ENCODE measurements around the gene ZNF445.
"Not testable (repeated sequence)": the region's sequence is repeated elsewhere in the genome, so short reads cannot be mapped to it uniquely, and the experiment has no call there.

ZNF445 gene

DNA sequence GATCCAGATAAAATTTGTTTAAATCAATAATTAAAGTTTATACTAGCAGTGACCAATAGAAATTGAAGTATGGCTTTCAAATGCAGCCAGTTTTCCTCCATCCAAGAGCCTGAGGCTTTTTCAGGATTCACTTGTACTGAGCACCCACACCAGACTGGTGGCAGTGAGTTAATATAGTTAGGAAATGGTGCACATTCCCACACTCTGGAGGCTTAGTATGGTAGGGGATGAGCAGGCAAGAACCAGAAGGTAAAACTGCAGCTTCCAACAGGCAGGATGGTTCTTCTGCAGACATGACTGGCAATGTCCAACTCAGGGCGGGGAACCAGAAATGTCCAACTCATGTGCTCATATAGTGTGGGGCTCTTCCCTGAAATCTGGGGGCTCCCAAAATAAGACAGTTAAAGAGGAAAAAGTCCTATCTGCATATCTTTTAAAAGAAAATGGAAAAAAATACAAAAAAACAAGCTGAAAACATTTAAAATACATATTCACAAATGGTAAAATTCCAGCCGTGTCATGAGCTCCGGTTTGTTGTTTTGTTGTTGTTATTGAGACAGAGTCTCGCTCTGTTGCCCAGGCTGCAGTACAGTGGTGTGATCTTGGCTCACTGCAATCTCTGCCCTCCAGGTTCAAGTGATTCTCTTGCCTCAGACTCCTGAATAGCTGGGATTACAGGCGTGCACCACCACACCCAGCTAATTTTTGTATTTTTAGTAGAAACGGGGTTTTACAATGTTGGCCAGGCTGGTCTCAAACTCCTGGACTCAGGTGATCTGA, 18.4 kb upstream of the ZNF445 start:
- no peak overlapping the region for H3K27ac ChIP-seq
- TF ChIP-seq FOXP2 (optimal IDR thresholded peaks at IDR 0.05; ENCODE audit: control extremely low read depth, extremely low read length, insufficient read depth) (no peak), POLR2AphosphoS5 (IDR thresholded peaks at IDR 0.05; ENCODE audit: borderline replicate concordance, low read depth, low read length) (no peak), EZH2 (IDR thresholded peaks at IDR 0.05) (no peak)
- H3K36me3 ChIP-seq (ENCODE audit: insufficient read depth, low read length) = peaks cover 15% of the 10 kb centered on the region; the same call in 1 of the 2 replicates
- no peak for DNase-seq (ENCODE audit: low read depth, low spot score)
- H3K4me3 ChIP-seq = no peak overlapping the region
- no peak overlapping the region for H3K9ac ChIP-seq (ENCODE audit: insufficient read length)
- H3K9me3 ChIP-seq (ENCODE audit: low read depth, low read length) = no peaks in the 10 kb centered on the region; the same call in 1 of the 2 replicates

DNA sequence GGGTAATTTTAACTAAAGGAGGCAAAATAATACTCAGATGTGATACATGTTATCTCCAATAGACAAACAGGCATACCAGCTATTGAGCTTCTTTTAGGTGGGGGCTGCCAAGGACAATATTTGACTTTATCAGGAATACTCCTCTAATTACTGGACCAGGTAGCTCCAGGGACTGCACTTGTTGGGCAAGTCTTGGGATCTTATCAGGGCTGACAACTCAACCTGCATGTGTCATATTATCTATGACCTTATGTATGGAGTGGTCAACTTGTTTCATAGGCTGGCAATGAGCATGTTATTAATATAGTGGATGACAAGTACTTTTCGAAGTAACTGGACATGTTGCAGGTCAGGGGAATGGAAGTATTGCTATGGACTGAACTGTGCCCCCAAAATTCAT, 15.0 kb upstream of the ZNF445 start:
- TF ChIP-seq EZH2 (IDR thresholded peaks at IDR 0.05) (no peak), FOXP2 (optimal IDR thresholded peaks at IDR 0.05; ENCODE audit: control extremely low read depth, extremely low read length, insufficient read depth) (no peak), POLR2AphosphoS5 (IDR thresholded peaks at IDR 0.05; ENCODE audit: borderline replicate concordance, low read depth, low read length) (no peak)
- Histone ChIP-seq H3K36me3 (ENCODE audit: insufficient read depth, low read length) (peaks cover under 1% of the 10 kb centered on the region; the same call in 1 of the 2 replicates), H3K9ac (ENCODE audit: insufficient read length) (no peak overlapping the region), H3K4me3 (no peak overlapping the region), H3K27ac (no peak overlapping the region), H3K9me3 (ENCODE audit: low read depth, low read length) (no peaks in the 10 kb centered on the region)
- DNase-seq (ENCODE audit: low read depth, low spot score) = no peak

DNA sequence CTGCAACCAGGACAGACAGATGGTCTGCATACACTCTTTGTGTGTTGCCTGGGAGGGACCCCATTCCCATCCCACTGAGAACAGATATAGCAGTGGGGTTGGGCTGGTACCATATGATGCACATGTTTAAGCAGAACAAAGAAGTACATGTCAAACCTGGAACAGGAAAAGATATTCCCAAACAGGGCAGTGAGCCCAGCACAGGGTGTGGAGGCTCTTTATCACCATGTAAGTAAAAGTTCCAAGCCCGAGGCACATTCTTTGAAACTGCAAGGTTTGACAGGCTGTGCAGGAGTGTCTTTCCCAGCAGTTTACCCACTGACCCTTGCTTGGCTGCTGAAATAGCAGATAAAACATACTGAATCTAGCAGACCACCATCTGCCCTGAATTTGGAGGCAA, 5.3 kb upstream of the ZNF445 start:
- Histone ChIP-seq H3K27ac (no peak overlapping the region), H3K4me3 (no peak overlapping the region), H3K9me3 (ENCODE audit: low read depth, low read length) (no peaks in the 10 kb centered on the region), H3K36me3 (ENCODE audit: insufficient read depth, low read length) (no peaks in the 10 kb centered on the region), H3K9ac (ENCODE audit: insufficient read length) (no peak overlapping the region)
- no peak for DNase-seq (ENCODE audit: low read depth, low spot score)
- no peak for TF ChIP-seq EZH2 (IDR thresholded peaks at IDR 0.05)
- TF ChIP-seq FOXP2 (optimal IDR thresholded peaks at IDR 0.05; ENCODE audit: control extremely low read depth, extremely low read length, insufficient read depth) = no peak
- no peak for TF ChIP-seq POLR2AphosphoS5 (IDR thresholded peaks at IDR 0.05; ENCODE audit: borderline replicate concordance, low read depth, low read length)

GRCh38 chr3:44478606-44479094, 1.2 kb upstream of the ZNF445 start:
- TF ChIP-seq EZH2 (IDR thresholded peaks at IDR 0.05) (no peak), FOXP2 (optimal IDR thresholded peaks at IDR 0.05; ENCODE audit: control extremely low read depth, extremely low read length, insufficient read depth) (no peak), POLR2AphosphoS5 (IDR thresholded peaks at IDR 0.05; ENCODE audit: borderline replicate concordance, low read depth, low read length) (no peak)
- Histone ChIP-seq H3K27ac (no peak overlapping the region), H3K36me3 (ENCODE audit: insufficient read depth, low read length) (no peaks in the 10 kb centered on the region), H3K4me3 (no peak overlapping the region), H3K9me3 (ENCODE audit: low read depth, low read length) (no peaks in the 10 kb centered on the region), H3K9ac (ENCODE audit: insufficient read length) (no peak overlapping the region)
- no peak for DNase-seq (ENCODE audit: low read depth, low spot score)

DNA sequence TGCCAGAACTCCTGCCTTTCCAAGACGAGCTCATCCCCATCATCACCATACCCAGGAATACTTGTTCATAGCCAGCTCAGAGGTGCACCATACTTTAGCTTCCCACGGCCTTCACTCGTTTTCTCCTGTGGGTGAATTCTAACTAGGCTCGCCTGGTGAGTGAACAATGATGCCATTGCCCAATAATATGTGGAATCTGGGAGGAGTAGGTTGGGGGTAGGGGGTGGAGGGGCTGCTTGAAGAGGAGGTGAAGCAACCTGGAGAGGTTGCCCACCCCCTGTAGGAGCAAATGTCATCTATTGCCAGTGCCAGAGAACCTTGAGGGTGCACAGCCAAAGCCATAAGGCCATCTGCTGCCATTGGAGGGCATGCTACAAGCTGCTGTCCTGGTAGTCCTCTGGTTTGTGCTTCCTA, 592 bp upstream of the ZNF445 start:
- Histone ChIP-seq H3K9ac (ENCODE audit: insufficient read length) (peak overlapping the region; percentile 75), H3K36me3 (ENCODE audit: insufficient read depth, low read length) (no peaks in the 10 kb centered on the region), H3K27ac (no peak overlapping the region), H3K9me3 (ENCODE audit: low read depth, low read length) (no peaks in the 10 kb centered on the region), H3K4me3 (peak overlapping the region; percentile 85)
- TF ChIP-seq POLR2AphosphoS5 (IDR thresholded peaks at IDR 0.05; ENCODE audit: borderline replicate concordance, low read depth, low read length) = no peak
- TF ChIP-seq EZH2 (IDR thresholded peaks at IDR 0.05) = no peak
- no peak for TF ChIP-seq FOXP2 (optimal IDR thresholded peaks at IDR 0.05; ENCODE audit: control extremely low read depth, extremely low read length, insufficient read depth)
- no peak for DNase-seq (ENCODE audit: low read depth, low spot score)

GRCh38 chr3:44476963-44477311, 533 bp downstream of the ZNF445 start:
- Histone ChIP-seq H3K36me3 (ENCODE audit: insufficient read depth, low read length) (no peaks in the 10 kb centered on the region), H3K4me3 (peak overlapping the region; percentile 85), H3K9me3 (ENCODE audit: low read depth, low read length) (no peaks in the 10 kb centered on the region), H3K9ac (ENCODE audit: insufficient read length) (peak overlapping the region; percentile 75), H3K27ac (peak overlapping the region; percentile 79; the same call in 1 of the 2 replicates)
- no peak for DNase-seq (ENCODE audit: low read depth, low spot score)
- no peak for TF ChIP-seq FOXP2 (optimal IDR thresholded peaks at IDR 0.05; ENCODE audit: control extremely low read depth, extremely low read length, insufficient read depth)
- no peak for TF ChIP-seq POLR2AphosphoS5 (IDR thresholded peaks at IDR 0.05; ENCODE audit: borderline replicate concordance, low read depth, low read length)
- no peak for TF ChIP-seq EZH2 (IDR thresholded peaks at IDR 0.05)

- peak overlapping the region; percentile 85 for H3K4me3 ChIP-seq
Observed at GRCh38 chr3:44476181-44476611, 1.3 kb downstream of the ZNF445 start.

DNA sequence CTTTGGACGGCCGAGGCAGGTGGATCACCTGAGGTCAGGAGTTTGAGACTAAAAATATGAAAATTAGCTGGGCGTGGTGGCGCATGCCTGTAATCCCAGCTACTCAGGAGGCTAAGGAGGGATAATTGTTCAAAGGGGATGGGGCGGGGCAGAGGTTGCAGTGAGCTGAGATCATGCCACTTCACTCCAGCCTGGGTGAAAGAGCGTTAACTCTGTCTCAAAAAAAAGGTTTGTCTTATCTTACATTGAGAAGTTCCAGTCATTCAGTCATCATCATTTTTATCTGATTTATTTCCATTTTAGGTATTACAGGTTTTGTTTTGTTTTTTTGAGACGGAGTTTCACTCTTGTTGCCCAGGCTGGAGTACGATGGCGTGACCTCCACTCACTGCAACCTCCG, 2.6 kb downstream of the ZNF445 start:
- H3K36me3 ChIP-seq (ENCODE audit: insufficient read depth, low read length); H3K9me3 ChIP-seq (ENCODE audit: low read depth, low read length); DNase-seq (ENCODE audit: low read depth, low spot score); H3K4me3 ChIP-seq; H3K27ac ChIP-seq; H3K9ac ChIP-seq (ENCODE audit: insufficient read length): not testable (repeated sequence)

More at GRCh38 chr3:44476181-44476611, 1.3 kb downstream of the ZNF445 start:
- H3K9me3 ChIP-seq (ENCODE audit: low read depth, low read length) = no peaks in the 10 kb centered on the region
- no peaks in the 10 kb centered on the region; the same call in 1 of the 2 replicates for H3K36me3 ChIP-seq (ENCODE audit: insufficient read depth, low read length)
- TF ChIP-seq POLR2AphosphoS5 (IDR thresholded peaks at IDR 0.05; ENCODE audit: borderline replicate concordance, low read depth, low read length) (no peak; the same call in 1 of the 2 replicates), FOXP2 (optimal IDR thresholded peaks at IDR 0.05; ENCODE audit: control extremely low read depth, extremely low read length, insufficient read depth) (no peak), EZH2 (IDR thresholded peaks at IDR 0.05) (no peak)
- peak; percentile 48 for DNase-seq (ENCODE audit: low read depth, low spot score)
- H3K9ac ChIP-seq (ENCODE audit: insufficient read length) = peak overlapping the region; percentile 75
- peak overlapping the region; percentile 79; the same call in 1 of the 2 replicates for H3K27ac ChIP-seq
